Measurements from ENCODE around the gene GIPC1. TPM values are rescaled to one million over a fixed set of nuclear protein-coding genes. Genes with fewer than 3 reads are reported as not detected.

The GIPC1 gene
- total RNA-seq, 4 donors from 2014 or later: 61.8 to 122 (median 113) TPM

DNA sequence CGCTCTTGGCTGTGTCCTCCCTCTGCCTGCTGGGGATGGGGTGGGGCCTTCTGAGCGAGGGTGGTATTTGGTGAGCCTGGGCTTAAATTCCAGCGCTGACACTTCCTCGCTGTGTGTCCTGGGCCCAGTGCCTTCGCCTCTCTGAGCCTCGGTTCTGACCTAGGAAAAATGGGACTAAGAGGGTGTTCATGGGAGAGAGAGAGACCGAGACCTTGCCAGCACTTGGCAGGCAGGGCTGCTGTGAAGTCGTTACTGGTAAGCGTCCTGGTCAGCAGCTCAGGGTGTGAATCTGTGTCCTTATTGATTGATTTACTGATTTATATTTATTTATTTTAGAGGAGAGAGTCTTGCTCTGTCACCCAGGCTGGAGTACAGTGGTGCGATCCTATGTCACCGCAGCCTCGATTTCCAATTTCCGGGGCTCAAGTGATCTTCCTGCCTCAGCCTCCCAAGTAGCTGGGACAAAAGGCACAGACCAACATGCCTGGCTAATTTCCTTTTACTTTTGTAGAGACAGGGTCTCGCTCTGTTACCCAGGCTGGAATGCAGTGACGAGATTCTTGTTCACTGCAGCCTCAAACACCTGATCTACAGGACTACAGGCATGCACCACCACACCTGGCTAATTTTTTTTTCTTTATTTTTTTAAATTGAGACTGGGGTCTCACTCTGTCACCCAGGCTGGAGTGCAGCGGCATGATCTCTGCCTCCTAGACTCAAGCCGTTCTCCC lies 60.4 kb downstream of the GIPC1 start:
- no peak for DNase-seq (ENCODE audit: low spot score in 2 of 2)
- no peak for TF ChIP-seq EP300 (IDR thresholded peaks at IDR 0.05)
- H3K27me3 ChIP-seq: no peaks in the 10 kb centered on the region
- H3K36me3 ChIP-seq: peaks cover 0 to 11% (median 0%) of the 10 kb centered on the region in 3 donors
- H3K27ac ChIP-seq: peak overlapping the region in 3 of 4 donors; percentile 86 to 91 (median 88)
- no peaks in the 10 kb centered on the region for H3K9me3 ChIP-seq
- H3K4me3 ChIP-seq: peak overlapping the region in 1 of 4 donors; percentile 82
- H3K4me1 ChIP-seq: peaks cover 0 to 70% (median 36%) of the 10 kb centered on the region in 4 donors
- WGBS, 2 donors: 74 to 75% methylated on average over 16 to 17 of the region's 17 CpGs

- H3K4me1 ChIP-seq: peaks cover 0 to 62% (median 29%) of the 10 kb centered on the region in 4 donors
Observed at GRCh38 chr19:14434543-14435319, 61.2 kb downstream of the GIPC1 start.

GRCh38 chr19:14433554-14434501 lies 62.1 kb downstream of the GIPC1 start:
- TF ChIP-seq POLR2A (IDR thresholded peaks at IDR 0.05) (no peak), EP300 (IDR thresholded peaks at IDR 0.05) (no peak)
- TF ChIP-seq, protein P1, sequence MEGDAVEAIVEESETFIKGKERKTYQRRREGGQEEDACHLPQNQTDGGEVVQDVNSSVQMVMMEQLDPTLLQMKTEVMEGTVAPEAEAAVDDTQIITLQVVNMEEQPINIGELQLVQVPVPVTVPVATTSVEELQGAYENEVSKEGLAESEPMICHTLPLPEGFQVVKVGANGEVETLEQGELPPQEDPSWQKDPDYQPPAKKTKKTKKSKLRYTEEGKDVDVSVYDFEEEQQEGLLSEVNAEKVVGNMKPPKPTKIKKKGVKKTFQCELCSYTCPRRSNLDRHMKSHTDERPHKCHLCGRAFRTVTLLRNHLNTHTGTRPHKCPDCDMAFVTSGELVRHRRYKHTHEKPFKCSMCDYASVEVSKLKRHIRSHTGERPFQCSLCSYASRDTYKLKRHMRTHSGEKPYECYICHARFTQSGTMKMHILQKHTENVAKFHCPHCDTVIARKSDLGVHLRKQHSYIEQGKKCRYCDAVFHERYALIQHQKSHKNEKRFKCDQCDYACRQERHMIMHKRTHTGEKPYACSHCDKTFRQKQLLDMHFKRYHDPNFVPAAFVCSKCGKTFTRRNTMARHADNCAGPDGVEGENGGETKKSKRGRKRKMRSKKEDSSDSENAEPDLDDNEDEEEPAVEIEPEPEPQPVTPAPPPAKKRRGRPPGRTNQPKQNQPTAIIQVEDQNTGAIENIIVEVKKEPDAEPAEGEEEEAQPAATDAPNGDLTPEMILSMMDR (IDR thresholded peaks at IDR 0.05): no peak
- Histone ChIP-seq H3K9me3 (no peaks in the 10 kb centered on the region), H3K36me3 (peaks cover 0 to 11% (median 0%) of the 10 kb centered on the region in 3 donors), H3K27me3 (no peaks in the 10 kb centered on the region), H3K27ac (peak overlapping the region; percentile 47 to 91 (median 87)), H3K4me3 (peak overlapping the region; percentile 67 to 82 (median 72)), H3K4me1 (peaks cover 0 to 53% (median 20%) of the 10 kb centered on the region in 4 donors)
- no peak for DNase-seq (ENCODE audit: low spot score in 2 of 2)
- 3 to 9% methylated on average over 13 to 33 of the region's 52 CpGs for WGBS, 2 donors

More at GRCh38 chr19:14434543-14435319, 61.2 kb downstream of the GIPC1 start:
- no peak for DNase-seq (ENCODE audit: low spot score in 2 of 2)
- no peaks in the 10 kb centered on the region for H3K27me3 ChIP-seq
- TF ChIP-seq POLR2A (IDR thresholded peaks at IDR 0.05) (no peak), EP300 (IDR thresholded peaks at IDR 0.05) (no peak)
- TF ChIP-seq, protein P1 (IDR thresholded peaks at IDR 0.05): no peak
- H3K4me3 ChIP-seq: peak overlapping the region in 3 of 4 donors; percentile 67 to 82 (median 75)
- no peaks in the 10 kb centered on the region for H3K9me3 ChIP-seq
- H3K27ac ChIP-seq: peak overlapping the region; percentile 47 to 91 (median 87)
- peaks cover 0 to 11% (median 0%) of the 10 kb centered on the region in 3 donors for H3K36me3 ChIP-seq
- WGBS, 2 donors: 38 to 41% methylated on average over 21 to 23 of the region's 23 CpGs

GRCh38 chr19:14432791-14433553 lies 63.0 kb downstream of the GIPC1 start, which contains the start of gene PKN1:
TSS of gene PKN1 (plus strand) at chr19:14433306. CDS start at chr19:14433522, 216 bp downstream.
- Histone ChIP-seq H3K4me3 (peak within 1 kb of the TSS; percentile 67 to 82 (median 72)), H3K4me1 (peaks cover 0 to 45% (median 20%) of the 10 kb centered on the region in 4 donors), H3K9me3 (no peaks in the 10 kb centered on the region), H3K27ac (peak within 1 kb of the TSS; percentile 47 to 91 (median 87)), H3K36me3 (peaks cover 0 to 11% (median 0%) of the 10 kb centered on the region in 3 donors), H3K27me3 (no peaks in the 10 kb centered on the region)
- TF ChIP-seq EP300 (IDR thresholded peaks at IDR 0.05) (no peak), POLR2A (IDR thresholded peaks at IDR 0.05) (peak; percentile 14 to 24)
- TF ChIP-seq, protein P1 (IDR thresholded peaks at IDR 0.05): peak in 2 of 5 experiments; percentile 11 to 30
- WGBS, 2 donors: 5 to 7% methylated on average over 35 to 63 of the region's 85 CpGs
- no peak for DNase-seq (ENCODE audit: low spot score in 2 of 2)

Measured in tibial nerve (tissue), 4 donors.